Tibial artery (tissue), 4 donors: ENCODE data around the gene SLC12A8.

Experiments
- DNase-seq, 2 donors: peaks; one replicate each; pipeline ENCODE4 v3.0.0-alpha.2; 2019
- H3K27ac ChIP-seq, 2 donors: fragments of 200-600 bp; sonication (generic) in 1 of 2; 1 replicate in 1 of 2; 2 replicates in 1 of 2; pipeline ENCODE4 v1.5.1; 2018 to 2019; ENCODE audit warnings: mild to moderate bottlenecking in 1 of 2
- H3K27me3 ChIP-seq, 2 donors: fragments of 200-600 bp; sonication (generic) in 1 of 2; one replicate each; pipeline versions ENCODE4 v1.5.1 to v1.6.0; 2016 to 2019
- H3K36me3 ChIP-seq, 3 donors: fragments of 200-600 bp; sonication (generic) in 2 of 3; one replicate each; pipeline ENCODE4 v1.5.1; 2016 to 2019; ENCODE audit warnings: mild to moderate bottlenecking in 2 of 3
- H3K4me1 ChIP-seq, 4 donors: fragments of 200-600 bp; sonication (generic) in 2 of 4; 1 replicate in 3 of 4; 2 replicates in 1 of 4; pipeline ENCODE4 v1.5.1; 2016 to 2019
- H3K4me3 ChIP-seq, 2 donors: fragments of 200-600 bp; sonication (generic) in 1 of 2; 1 replicate in 1 of 2; 2 replicates in 1 of 2; pipeline ENCODE4 v1.5.1; 2018 to 2019; ENCODE audit warnings: mild to moderate bottlenecking in 2 of 2
- H3K9me3 ChIP-seq, 3 donors: fragments of 200-600 bp; sonication (generic) in 1 of 3; one replicate each; pipeline ENCODE4 v1.5.1; 2016 to 2019
- CTCF ChIP-seq, 2 experiments: fragments of 200-600 bp in 1 of 2; fragments of 450-650 bp in 1 of 2; IDR thresholded peaks; one replicate each; pipeline ENCODE4 v1.5.1; 2017 to 2019; ENCODE audit warnings: antibody characterized with exemption in 2 of 2, mild to moderate bottlenecking in 1 of 2, moderate library complexity in 1 of 2
- intact Hi-C: fragments of 100-400 bp; cut with DNase I; formaldehyde crosslinking; loops from one replicate; pipeline ENCODE4 v1.15.0; 2023; ENCODE audit warnings: low total_unique reads

SLC12A8 gene

GRCh38 chr3:125191730-125192129 lies 20.8 kb downstream of the SLC12A8 start:
- TF ChIP-seq CTCF (IDR thresholded peaks at IDR 0.05): no peak
- H3K27me3 ChIP-seq: no peaks in the 10 kb centered on the region
- DNase-seq: no peak
- intact Hi-C loops: no loop called here
- H3K36me3 ChIP-seq: peaks cover 0 to 9% (median 0%) of the 10 kb centered on the region in 3 donors
- H3K27ac ChIP-seq: no peak overlapping the region
- H3K4me1 ChIP-seq: peaks cover 0 to 1% (median under 1%) of the 10 kb centered on the region in 4 donors
- H3K9me3 ChIP-seq: no peaks in the 10 kb centered on the region
- no peak overlapping the region for H3K4me3 ChIP-seq

- peaks cover 0 to 9% (median 0%) of the 10 kb centered on the region in 3 donors for H3K36me3 ChIP-seq
- no peak for TF ChIP-seq CTCF (IDR thresholded peaks at IDR 0.05)
- H3K4me1 ChIP-seq: peaks cover 0 to 6% (median 5%) of the 10 kb centered on the region in 4 donors
- no peaks in the 10 kb centered on the region for H3K27me3 ChIP-seq
- H3K4me3 ChIP-seq: no peak overlapping the region
- DNase-seq: no peak
- H3K27ac ChIP-seq: no peak overlapping the region
- H3K9me3 ChIP-seq: no peaks in the 10 kb centered on the region
- intact Hi-C loops: no loop called here
Observed at GRCh38 chr3:125191256-125191655, 21.3 kb downstream of the SLC12A8 start.

DNA sequence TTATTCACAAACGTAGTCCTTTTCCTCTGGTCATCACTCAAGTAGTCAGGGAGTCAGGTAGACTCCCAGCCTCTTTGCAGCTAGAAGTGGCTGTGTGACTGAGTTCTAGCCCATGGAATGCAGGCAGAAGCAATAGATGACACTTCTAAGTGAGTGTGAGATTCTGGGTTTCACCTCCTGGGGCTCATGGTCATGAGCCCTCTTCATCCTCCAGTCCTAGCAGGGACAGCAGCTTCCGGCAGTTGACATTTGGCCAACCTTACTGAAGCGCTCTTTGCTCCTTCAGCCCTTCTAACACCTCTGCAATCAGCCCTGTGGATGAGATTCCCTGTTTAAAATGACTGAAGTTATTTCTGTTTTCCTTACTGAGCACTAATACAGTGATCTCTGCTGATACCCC lies 21.8 kb downstream of the SLC12A8 start:
- intact Hi-C loops: no loop called here
- no peak for DNase-seq
- H3K36me3 ChIP-seq: peaks cover 0 to 9% (median 0%) of the 10 kb centered on the region in 3 donors

GRCh38 chr3:125189378-125190165 lies 23.0 kb downstream of the SLC12A8 start:
- no peak for DNase-seq
- no peaks in the 10 kb centered on the region for H3K27me3 ChIP-seq
- TF ChIP-seq CTCF (IDR thresholded peaks at IDR 0.05): no peak
- intact Hi-C loops: no loop called here
- no peak overlapping the region for H3K4me3 ChIP-seq
- peaks cover 0 to 9% (median 0%) of the 10 kb centered on the region in 3 donors for H3K36me3 ChIP-seq
- H3K4me1 ChIP-seq: peaks cover 0 to 14% (median 9%) of the 10 kb centered on the region in 4 donors
- H3K9me3 ChIP-seq: no peaks in the 10 kb centered on the region
- no peak overlapping the region for H3K27ac ChIP-seq

More for the DNA sequence above, 21.8 kb downstream of the SLC12A8 start:
- H3K9me3 ChIP-seq: no peaks in the 10 kb centered on the region
- no peak overlapping the region for H3K27ac ChIP-seq
- H3K27me3 ChIP-seq: no peaks in the 10 kb centered on the region
- no peak for TF ChIP-seq CTCF (IDR thresholded peaks at IDR 0.05)
- no peak overlapping the region for H3K4me3 ChIP-seq
- peaks cover 0 to 11% (median 9%) of the 10 kb centered on the region in 4 donors for H3K4me1 ChIP-seq

DNA sequence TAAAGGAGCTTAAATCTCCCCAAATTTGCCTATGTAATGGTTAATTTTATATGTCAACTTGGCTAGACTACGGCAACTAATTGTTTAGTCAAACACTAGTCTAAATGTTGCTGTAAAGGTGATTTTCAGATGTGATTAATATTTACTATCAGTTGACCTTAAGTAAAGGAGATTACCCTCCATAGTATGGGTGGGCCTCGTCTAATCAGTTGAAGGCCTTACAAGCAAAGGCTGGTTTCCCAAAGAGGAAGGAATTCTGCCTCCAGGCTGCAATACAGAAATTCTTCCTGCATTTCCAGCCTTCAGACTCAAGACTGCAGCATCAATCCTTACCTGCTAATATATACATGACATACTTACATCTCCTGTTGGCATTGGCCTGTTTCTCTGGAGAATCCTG lies 23.6 kb downstream of the SLC12A8 start:
- no peak for TF ChIP-seq CTCF (IDR thresholded peaks at IDR 0.05)
- H3K4me3 ChIP-seq: no peak overlapping the region
- no peaks in the 10 kb centered on the region for H3K27me3 ChIP-seq
- H3K27ac ChIP-seq: no peak overlapping the region
- intact Hi-C loops: no loop called here
- DNase-seq: no peak
- H3K9me3 ChIP-seq: no peaks in the 10 kb centered on the region
- H3K4me1 ChIP-seq: peaks cover 0 to 14% (median 9%) of the 10 kb centered on the region in 4 donors
- peaks cover 0 to 9% (median 0%) of the 10 kb centered on the region in 3 donors for H3K36me3 ChIP-seq
